H1 (cell line): Measurements from ENCODE around the gene SLC12A6.

ENCODE experiments used
- CTCF ChIP-seq, 3 experiments: IDR thresholded peaks; 1 replicate in 2 of 3; 2 replicates in 1 of 3; pipeline versions ENCODE4 v1.5.1 to v1.6.1; 2011; ENCODE audit warnings: low read length in 3 of 3, mild to moderate bottlenecking in 3 of 3, inconsistent platforms in 2 of 3, low read depth in 1 of 3, moderate library complexity in 1 of 3; ENCODE audit not compliant: insufficient read depth in 1 of 3; ENCODE audit errors: control extremely low read depth in 1 of 3
- EZH2 ChIP-seq: fragments of 200-600 bp; sonication (generic); IDR thresholded peaks from 2 replicates; pipeline ENCODE4 v1.7.1; 2012; ENCODE audit warnings: low read depth, mild to moderate bottlenecking, moderate library complexity, low read length, inconsistent platforms; ENCODE audit not compliant: severe bottlenecking
- GTF2F1 ChIP-seq: IDR thresholded peaks from 2 replicates; pipeline ENCODE4 v1.6.1; 2012; ENCODE audit warnings: low read depth, low read length, improper control_type of control experiment, borderline replicate concordance
- JUND ChIP-seq: IDR thresholded peaks from 2 replicates; pipeline ENCODE4 v1.6.1; 2011; ENCODE audit warnings: mild to moderate bottlenecking, improper control_type of control experiment, low read length
- POLR2A ChIP-seq, 2 experiments: IDR thresholded peaks; 1 replicate in 1 of 2; 2 replicates in 1 of 2; pipeline ENCODE4 v1.6.1; 2011; ENCODE audit warnings: low read depth in 2 of 2, low read length in 2 of 2, mild to moderate bottlenecking in 2 of 2; ENCODE audit errors: control extremely low read depth in 1 of 2
- TAF1 ChIP-seq: IDR thresholded peaks from 2 replicates; pipeline ENCODE4 v1.6.1; 2011; ENCODE audit warnings: mild to moderate bottlenecking, low read depth, low read length

GRCh38 chr15:34324933-34325332, 12.6 kb downstream of the SLC12A6 start:
- no peak for TF ChIP-seq GTF2F1
- no peak for TF ChIP-seq CTCF (IDR thresholded peaks at IDR 0.05; ENCODE audit: control extremely low read depth in 1 of 3, insufficient read depth in 1 of 3, low read depth in 1 of 3, low read length in 3 of 3)
- TF ChIP-seq POLR2A (IDR thresholded peaks at IDR 0.05; ENCODE audit: control extremely low read depth in 1 of 2, low read depth in 2 of 2, low read length in 2 of 2) = no peak
- TF ChIP-seq TAF1 = no peak
- no peak for TF ChIP-seq EZH2
- no peak for TF ChIP-seq JUND
